ENCODE data around the gene EN2.

EN2 gene

DNA sequence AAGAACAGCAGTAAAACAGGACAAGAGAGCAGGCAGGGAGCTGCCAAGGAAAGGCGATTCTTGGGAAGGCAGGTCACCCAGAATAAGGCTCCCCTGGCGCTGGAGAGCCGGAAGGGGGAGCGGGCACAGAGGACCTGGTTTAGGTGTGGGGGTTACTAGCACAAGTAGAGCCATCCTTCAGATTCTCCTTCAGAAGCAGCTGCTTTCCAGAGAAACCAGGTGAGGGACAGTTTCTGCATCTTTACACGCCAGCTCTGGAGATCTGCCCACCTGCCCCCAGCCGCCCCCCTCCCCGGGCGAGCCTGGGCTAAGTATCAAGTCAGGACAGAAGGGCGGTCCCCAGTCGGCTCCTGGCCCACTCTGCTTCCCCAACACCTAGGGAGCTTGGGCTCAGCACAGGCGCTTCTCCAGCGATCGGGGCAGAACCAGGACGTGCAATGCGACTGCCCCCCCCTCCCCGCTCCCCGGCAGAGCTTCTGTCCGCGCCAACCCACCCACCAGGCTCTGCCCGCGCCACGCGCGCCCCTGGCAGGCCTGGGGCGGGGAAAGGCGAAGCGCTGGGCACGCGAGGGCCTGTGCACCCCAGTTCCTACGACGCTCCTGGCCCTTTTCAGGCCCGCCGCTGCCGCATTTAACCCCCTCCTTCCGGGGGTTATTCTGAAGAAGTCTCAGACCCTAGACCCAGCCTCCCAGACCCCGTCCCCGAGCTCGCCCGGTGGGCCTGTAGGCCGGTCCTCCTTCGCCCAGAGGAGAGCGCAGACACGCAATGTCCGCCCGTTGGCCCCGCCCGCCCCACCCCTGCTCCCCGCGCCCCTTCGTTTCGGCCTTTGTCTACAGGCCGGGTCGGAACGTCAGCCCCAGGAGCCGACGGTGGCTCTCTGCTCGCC lies 4.4 kb upstream of the EN2 start:
- no peak for TF ChIP-seq CTCF (IDR thresholded peaks at IDR 0.05)

DNA sequence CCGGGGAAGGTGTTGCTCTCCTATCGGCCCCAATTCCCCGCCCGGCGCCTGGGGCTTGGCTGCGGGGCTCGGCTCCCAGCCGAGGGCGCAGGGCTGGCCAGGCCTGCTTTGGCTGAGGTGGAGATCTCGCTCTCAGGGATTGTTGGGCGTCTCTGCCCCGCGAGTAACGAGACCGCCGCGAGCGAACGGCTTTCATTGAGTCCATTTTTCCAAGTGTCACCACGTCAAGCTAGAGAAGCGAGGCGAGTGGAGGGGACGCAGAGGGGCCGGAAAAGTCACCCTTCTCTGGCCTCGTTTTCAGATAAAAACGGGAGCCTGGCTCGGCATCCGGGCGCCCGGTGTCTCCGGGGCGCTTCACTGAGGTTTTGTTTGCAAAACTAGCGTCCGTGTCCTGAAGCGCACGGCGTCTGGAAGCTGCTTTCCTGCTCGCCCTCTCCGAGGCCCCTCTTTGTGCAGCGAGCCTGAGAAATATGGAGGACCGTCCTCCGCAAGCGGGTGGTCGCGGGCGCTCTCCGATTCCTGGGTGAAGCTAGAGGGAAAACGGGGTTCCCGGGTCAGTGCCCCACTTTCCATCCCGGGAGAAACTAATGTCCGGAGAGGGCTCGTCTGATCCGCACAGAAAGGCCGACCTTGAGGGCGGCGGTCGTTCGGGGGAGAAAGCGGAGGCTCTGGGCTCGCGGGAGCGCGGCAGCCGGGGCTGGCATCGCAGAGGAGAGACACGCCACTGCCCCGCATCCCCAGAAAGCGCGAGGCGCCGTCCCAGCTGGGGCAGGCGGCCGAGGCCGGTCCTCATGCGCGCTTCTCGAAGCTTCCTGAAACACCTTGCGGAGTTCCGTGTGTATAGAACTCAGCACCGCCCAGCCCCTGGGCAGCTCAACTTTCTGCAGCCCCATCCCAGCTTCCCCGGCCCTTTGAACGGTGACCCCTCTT lies 3.5 kb upstream of the EN2 start:
- TF ChIP-seq CTCF (IDR thresholded peaks at IDR 0.05) = no peak

DNA sequence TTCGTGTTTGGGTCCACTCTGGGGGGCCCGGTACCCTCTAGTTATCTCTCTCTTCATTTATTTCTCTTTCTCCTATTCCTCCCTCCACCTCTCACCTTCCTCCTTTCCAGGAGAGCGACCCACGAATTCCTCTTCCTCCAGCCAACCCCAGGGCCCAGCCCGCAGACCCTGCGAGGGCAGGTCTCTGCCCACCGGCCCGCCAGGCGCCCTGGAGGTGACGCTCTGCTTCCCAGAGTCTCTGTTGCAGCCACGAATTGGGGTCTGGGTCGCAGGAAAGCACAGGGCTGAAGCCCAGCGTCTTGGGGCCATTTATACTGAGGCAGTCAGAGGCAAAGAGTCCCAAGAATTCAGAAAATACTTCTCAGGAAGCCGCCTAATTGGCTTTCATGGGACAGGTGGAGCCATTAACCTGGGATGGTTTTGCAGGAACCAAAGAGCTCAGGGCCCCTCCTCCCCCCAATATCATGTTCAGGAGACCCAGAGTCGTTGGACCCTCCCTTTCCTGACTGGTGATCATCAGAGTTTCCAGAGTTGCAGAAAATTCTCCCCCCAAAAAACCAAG lies 2.7 kb upstream of the EN2 start:
- TF ChIP-seq CTCF (IDR thresholded peaks at IDR 0.05) = no peak

- TF ChIP-seq CTCF (IDR thresholded peaks at IDR 0.05) = no peak
Observed at GRCh38 chr7:155455776-155456737, 1.9 kb upstream of the EN2 start.

DNA sequence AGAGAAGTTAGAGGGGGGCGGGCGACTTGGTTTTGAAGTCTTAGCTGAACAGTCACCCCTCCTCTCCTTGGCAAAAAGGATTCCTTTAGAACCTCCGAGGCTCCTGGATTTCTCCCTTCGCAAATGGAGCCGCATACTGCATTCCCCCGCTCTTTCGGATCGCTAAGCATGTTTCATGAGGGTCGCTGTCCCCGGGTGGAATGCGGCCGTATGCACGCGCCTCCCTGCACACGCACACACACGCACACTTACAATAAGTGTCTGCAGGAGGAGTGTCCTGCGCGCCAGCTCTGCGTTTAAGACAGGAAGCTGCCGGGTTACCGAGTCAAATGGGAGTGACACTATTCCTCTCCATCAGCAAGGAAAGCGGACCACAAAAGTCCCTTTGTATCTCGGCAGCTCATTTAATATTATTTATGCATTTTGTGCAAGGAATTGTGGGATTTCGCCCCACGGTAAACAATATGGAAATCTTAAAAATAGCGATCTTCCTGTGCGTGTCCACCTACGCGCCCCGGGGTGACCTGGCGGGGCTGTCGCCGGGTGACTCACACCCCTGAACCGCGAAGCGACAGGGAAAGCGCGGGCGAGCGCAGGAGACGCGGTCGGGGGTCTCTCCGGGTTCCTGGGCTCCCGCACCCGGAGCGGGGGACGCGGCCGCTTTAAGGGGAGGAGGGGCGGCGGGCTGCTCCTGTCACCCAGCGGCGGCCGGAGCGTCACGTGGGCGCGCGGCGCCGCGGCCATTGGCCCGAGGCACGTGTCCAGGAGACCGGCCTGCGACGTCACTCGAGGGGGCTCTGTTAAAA lies 988 bp upstream of the EN2 start:
- TF ChIP-seq CTCF (IDR thresholded peaks at IDR 0.05) = no peak

- no peak for TF ChIP-seq CTCF (IDR thresholded peaks at IDR 0.05)
Observed at GRCh38 chr7:155457544-155458110, 302 bp upstream of the EN2 start.

All from LNCAP (cell line).